Hindlimb muscle (tissue), 1 donor: ENCODE data around the gene BRPF3. TPM values are rescaled to one million over a fixed set of nuclear protein-coding genes. Genes with fewer than 3 reads are reported as not detected.
A peak's percentile ranks its signal among the peaks of the same experiment; 100 is the strongest.

Experiments
- DNase-seq: peaks from one replicate; pipeline ENCODE4 v3.0.0-alpha.2; 2013
- polyA plus RNA-seq: library from polyadenylated mRNA; unstranded; fragments of 120-200 nt; gene quantifications from one replicate; pipeline ENCODE4 v1.2.1, GENCODE V29; 2013; ENCODE audit not compliant: insufficient read length

BRPF3 gene
- polyA plus RNA-seq = 26.9 TPM

DNA sequence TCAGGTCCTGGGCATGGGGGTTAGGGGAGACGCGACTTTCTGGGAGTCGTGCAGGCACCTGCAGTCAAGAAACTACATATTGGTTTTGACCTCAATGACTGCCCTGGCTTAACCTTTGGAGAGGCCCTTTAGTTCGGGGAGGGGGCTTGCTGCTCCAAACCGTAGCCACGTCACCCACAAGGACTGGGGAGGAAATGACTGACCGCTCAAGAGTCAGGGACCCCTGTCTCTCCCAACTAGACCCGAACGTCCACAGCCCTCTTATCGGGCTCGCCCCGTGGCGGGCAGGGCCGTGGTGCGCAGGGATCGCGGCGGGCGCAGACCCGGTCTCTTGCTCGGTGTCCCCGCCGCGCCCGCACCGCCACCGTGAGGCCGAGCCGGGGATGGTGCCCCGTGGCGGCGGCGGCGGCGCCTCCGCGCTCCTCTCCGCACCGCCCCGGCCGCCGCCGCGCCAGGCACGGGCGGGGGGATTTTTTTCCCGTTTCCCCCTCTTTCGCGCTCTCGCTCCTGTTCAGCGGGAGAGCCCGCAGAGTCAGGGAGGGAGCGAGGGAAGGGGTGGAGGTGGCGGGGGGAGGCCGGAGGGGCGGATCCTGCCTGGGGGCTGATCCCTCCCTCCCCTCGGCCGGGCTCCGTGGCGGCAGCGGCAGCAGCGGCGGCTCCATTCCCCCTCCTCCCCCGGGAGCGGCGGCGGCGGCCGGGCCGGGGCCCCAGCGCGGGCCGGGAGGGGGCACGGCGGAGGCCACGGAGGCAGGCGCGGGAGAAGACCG lies at the start of gene BRPF3:
Gene BRPF3, plus strand, starts transcription at position 632 of the 767 bp plus-strand sequence. CDS start 3,579 bp downstream, outside the sequence.
- DNase-seq = peak; percentile 83

- no peak for DNase-seq
Measured at GRCh38 chr6:36147294-36147693, 49.2 kb upstream of the BRPF3 start.

GRCh38 chr6:36149476-36149875 lies 47.1 kb upstream of the BRPF3 start:
- no peak for DNase-seq

DNA sequence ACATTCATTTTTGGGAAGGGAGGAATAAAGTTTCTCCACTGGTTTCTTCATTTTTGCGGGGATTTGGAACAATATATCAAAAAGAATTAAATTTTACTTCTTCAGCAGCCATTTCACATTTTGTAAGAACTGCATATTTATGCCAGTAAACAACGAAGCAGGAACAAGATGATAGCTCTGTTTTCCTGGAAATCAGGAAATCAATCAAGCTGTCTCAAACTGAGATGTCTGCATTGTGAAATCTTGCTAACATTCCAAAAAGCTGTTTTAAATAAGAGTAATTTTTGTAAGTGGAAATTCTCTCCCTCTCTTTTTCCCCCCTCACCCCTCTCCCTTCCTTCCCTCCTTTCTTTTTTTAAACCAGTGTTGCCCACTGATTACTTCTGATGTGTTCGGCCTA lies 46.3 kb upstream of the BRPF3 start:
- no peak for DNase-seq

- no peak for DNase-seq
Measured at GRCh38 chr6:36154286-36154685, 42.3 kb upstream of the BRPF3 start.

- no peak for DNase-seq
Measured at GRCh38 chr6:36155662-36156061, 40.9 kb upstream of the BRPF3 start.

DNA sequence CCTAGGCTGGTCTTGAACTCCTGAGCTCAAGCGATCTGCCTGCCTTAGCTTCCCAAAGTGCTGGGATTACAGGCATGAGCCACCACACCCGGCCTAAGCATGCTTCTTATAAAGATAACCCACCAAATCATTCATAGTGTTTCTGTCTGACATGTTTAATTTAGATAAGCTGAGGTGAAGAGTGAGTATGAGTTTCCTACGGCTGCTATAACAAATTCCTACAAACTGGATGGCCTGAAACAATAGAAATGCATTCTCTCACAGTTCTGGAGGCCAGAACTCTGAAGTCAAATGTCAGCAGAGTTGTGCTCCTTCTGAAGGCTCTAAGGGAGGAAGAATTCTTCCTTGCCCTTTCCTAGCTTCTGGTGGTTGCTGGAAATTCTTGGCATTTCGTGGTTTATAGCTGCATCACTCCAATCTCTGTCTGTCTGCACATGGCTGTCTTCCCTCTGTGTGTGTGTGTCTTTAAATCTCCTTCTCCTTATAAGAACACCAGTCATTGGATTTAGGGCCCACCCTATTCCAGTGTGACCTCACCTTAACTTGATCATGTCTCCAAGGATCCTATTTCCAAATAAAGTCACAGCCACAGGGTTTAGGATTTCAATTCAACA lies 36.3 kb upstream of the BRPF3 start:
- DNase-seq = no peak

DNA sequence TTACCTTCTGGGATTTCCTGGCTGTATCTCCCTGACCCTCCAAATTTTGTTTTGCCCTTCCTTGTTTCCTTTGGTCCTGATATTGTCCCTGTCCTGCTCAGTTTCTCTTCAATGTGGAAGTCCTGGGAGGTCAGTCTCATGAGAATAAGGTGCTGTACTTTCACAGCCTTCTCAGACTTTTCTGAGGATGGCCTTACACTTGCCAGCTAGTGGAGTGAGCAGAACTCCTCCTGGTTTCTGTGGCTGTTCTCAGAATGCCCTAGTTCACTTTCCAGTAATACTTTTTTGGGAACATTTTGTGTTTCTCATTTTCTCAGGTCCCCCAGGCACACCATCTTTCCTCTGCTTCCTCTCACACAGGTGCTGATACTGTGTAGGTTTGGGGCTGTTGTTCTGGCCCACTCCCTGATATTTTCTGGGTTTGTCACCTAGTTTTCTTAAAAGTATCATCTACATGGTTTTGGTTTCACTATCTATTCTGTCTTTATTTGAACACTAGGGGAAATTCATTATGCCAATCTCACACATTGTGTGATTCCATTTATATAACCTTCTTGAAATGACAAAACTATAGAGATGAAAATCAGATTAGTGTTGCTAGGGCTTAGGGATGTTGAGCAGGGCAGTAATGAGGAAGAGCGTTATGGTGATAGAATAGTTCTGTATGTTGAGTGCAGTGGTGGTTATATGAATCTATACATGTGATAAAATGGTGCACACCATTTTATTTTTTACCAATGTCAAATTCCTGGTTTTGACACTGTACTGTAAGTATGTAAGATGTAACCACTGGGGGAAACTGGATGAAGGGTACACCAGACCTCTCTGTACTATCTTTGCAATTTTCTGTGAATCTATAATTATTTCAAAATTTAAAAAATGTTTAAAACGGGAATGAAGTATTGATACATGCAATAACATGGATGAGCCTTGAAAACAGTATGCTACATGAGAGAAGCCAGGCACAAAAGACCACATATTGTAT lies 27.2 kb upstream of the BRPF3 start:
- DNase-seq = no peak

GRCh38 chr6:36170704-36171103 lies 25.8 kb upstream of the BRPF3 start:
- no peak for DNase-seq

DNA sequence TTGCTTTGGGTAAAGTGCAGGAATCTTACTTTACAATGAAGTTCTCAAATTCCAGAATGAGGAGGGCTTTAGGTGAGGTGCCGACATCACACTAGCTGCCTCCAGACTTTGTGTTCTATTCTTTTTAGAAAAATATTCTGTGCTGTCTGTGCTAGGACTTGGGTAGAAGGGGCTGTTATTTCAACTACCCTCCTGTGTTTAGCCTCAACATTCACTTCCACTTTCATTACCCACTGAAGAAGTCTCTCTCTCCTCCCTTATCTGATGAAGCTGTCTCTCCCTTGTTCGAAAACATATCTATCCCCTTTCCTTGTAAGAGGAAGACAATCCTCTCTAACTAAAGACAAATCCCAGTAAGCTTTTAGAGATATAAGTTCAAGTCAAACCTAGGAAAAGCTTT lies 25.0 kb upstream of the BRPF3 start:
- no peak for DNase-seq

DNA sequence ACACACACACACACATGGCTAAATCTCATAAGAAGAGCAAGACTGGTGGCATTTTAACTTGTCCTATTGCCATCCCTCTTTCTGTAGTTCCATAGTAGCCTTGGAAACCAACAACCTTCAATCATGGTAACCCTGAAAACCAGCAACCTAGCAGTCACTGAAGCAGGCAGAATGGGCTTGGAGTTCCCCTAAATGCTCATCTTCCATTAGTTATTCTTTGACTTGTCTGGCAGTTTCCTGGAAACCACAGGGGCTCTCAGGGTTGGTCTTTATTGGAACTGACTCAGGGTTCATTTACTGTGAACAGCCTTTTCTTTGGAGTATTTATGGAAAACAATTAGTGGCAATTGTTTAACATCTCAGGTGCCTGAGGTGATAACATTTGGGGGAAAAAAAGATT lies 19.4 kb upstream of the BRPF3 start:
- DNase-seq = no peak

DNA sequence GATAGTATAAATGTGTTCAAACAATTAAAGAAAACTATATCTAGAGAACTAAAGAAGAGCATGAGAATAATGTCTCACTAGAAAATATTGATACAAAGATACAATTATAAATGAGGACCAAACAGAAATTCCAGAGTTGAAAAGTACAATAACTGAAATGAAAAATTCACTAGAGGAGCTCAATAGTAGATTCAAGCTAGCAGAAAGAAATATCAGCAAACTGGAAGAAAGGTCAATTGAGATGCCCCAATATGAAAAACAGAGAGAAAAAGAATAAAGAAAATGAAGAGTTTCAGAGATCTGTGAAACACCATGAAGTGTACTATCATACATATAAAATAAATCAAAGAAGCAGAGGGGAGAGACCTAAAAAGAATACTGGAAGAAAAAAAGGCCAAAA lies 18.0 kb upstream of the BRPF3 start:
- no peak for DNase-seq

DNA sequence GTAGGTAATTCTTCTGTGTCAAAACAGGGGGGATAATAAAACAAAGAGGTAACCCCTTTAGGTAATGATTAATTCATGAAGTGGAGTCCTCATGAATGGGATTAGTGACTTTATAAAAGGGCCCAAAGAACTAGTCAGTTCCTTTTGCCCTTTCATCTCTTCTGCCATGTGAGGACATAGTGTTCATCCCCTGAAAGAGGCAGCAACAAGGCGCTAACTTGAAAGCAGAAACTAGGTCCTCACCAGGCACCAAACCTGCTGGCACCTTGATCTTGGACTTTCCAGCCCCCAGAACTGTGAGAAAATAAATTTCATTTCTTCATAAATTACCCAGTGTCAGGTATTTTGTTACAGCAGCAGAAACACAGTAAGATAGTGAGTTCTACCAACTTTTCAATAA lies 16.4 kb upstream of the BRPF3 start:
- DNase-seq = no peak

DNA sequence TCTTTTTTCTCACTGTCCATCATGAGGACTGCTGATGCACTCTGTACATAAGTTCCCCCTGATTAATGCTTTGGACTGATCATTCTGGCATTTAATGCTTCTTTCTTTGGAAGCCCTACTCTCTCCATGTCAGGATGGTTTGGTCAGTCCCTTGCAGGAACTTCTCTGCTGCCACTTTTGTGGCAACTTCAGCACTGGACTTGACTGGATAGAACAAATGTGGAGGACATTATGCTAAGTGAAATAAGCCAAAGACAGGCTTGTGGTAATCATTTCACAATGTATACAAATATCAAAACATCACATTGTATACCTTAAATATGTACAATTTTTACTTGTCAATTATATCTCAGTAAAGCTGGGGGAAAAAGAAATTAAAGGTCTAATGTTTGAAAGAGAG lies 12.2 kb upstream of the BRPF3 start:
- DNase-seq = no peak

DNA sequence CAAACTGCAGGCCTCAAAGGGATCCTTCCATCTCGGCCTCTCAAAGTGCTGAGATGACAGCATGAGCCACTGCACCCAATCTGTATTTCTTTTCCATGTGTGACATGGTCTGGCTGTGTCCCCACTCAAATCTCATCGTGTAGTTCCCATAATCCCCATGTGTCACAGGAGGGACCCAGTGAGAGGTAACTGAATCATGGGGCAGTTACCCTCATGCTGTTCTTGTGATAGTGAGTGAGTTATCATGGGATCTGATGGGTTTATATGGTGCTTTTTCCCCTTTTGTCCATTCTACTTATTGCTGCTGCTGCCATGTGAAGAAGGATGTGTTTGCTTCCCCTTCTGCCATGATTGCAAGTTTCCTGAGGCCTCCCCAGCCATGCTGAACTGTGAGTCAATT lies 10.3 kb upstream of the BRPF3 start:
- DNase-seq = no peak

GRCh38 chr6:36187446-36187845 lies 9.1 kb upstream of the BRPF3 start:
- DNase-seq = no peak

- DNase-seq = no peak
Measured at GRCh38 chr6:36195471-36196112, 952 bp upstream of the BRPF3 start.

GRCh38 chr6:36196880-36197548 lies 470 bp downstream of the BRPF3 start:
- peak; percentile 97 for DNase-seq

DNA sequence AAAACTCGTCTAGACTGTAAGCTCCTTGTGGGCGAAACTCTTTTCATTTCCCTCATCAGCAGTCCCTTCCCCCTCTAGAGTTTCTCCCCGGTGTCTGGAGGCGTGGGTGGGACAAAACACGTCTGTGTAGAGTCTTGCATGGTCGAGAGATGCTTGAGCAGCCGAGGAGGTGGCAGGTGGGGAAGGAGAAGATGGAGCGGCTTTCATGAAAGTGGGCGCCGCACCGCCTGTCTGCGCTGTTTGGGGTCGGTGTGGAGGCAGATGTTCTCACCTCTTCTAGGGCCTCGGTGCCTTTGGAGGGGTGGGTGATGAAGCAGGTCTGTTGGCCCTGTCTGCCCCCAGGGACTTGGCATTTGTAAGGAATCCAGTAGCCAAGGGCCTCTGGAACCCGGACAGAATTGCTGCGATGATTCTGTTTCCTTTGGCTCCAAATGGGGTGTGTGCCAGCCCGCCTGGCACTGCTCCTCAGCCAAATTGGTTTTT lies 1.2 kb downstream of the BRPF3 start:
- DNase-seq = peak; percentile 5

- DNase-seq = no peak
Measured at GRCh38 chr6:36198986-36199385, 2.4 kb downstream of the BRPF3 start.

DNA sequence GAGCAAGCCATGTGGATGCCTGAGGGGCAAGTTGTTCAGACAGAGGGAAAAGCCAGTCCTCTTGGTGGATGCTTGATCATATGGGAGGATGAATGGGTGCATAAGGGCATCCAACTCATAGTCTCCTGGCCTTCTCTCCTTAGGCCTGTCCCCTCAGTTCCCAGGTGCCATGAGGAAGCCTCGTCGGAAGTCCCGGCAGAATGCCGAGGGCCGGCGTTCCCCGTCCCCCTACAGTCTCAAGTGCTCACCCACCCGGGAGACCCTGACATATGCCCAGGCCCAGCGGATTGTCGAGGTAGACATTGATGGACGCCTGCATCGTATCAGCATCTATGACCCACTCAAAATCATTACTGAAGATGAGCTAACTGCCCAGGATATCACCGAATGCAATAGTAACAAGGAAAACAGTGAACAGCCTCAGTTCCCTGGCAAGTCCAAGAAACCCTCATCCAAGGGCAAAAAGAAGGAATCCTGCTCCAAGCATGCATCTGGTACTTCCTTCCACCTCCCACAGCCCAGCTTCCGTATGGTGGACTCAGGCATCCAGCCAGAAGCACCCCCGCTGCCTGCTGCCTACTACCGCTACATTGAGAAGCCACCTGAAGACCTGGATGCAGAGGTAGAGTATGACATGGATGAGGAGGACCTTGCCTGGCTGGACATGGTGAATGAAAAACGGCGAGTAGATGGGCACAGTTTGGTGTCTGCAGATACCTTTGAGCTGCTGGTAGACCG lies 3.8 kb downstream of the BRPF3 start:
- DNase-seq = no peak
